NCI-H1048 (cell line): ENCODE results near the gene NRDC.
"Not testable (repeated sequence)": the region's sequence is repeated elsewhere in the genome, so short reads cannot be mapped to it uniquely, and the experiment has no call there.

ENCODE experiments used
- DNase-seq: peaks from one replicate; lab custom pipeline; 2025; lab: John Stamatoyannopoulos, UW

NRDC gene

DNA sequence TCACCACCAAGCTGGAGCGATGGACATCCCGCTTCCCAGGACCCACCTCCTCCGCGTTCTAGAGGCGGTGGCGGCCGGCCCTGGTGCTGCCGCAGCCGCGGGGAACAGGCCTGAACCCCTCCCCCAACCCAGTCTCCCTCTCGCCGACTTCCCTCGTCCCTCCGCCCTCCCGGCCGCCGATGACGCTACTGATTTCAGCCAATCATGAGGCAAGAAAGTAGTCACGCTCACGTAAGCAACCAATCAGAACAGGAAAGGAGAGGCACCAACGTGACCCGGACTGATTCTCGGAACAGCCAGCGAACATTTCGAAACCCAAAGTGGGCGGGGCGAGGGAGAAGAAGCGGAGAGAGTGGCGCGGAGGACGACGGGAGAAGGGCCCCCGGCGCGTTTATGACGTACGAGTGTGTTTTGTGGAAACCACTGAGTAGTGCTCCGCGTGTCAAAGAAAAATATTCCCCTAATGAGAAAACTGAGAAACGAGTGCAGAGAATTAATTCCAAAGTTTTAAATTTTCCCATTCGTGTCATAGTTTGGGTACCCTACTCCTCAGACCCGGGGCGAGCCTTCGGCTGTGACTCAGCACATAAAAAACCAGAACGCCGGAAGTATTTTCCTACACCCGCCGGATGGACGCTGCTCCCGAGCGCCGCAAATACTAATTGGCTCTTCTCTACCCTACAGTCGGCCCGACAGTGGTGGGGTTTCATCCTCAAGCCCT lies at the start of gene NRDC:
Gene NRDC (minus strand): TSS at position 112 of the 721 bp plus-strand sequence. CDS start 112 bp downstream, outside the sequence.
- DNase-seq = peak; percentile 99

GRCh38 chr1:51927029-51927428 lies 48.5 kb upstream of the NRDC start:
- no peak for DNase-seq

DNA sequence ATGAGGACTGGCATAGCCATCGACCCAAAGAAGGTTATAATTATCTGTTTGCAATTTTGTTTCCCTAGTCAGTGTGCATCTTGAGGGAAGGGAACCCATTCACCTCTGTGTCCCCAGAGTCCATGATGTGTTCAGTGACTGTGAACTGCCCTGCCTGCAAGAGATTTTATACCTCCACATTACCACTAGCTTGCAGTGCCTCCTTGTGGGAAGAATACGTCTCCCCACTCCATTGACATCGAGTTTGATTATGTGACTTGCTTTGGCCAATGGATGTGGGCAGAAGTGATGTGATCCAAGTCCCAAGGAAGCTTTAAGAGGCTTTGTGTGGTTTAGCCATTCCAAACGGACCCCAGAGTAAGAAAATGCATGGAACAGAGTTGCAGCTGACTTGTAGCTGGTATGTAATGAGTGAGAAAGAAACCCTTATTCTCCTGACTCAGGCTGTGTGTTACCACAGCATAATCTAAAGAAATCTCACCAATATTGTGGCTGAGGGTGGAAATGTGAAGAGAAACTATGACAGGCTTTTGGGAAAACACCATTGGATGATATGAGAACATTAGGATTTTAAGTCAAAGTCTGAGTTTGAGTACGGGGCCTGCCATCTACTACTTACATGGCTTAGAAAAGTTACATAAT lies 47.8 kb upstream of the NRDC start:
- no peak for DNase-seq

- DNase-seq = no peak
Observed at GRCh38 chr1:51924455-51924854, 45.9 kb upstream of the NRDC start.

DNA sequence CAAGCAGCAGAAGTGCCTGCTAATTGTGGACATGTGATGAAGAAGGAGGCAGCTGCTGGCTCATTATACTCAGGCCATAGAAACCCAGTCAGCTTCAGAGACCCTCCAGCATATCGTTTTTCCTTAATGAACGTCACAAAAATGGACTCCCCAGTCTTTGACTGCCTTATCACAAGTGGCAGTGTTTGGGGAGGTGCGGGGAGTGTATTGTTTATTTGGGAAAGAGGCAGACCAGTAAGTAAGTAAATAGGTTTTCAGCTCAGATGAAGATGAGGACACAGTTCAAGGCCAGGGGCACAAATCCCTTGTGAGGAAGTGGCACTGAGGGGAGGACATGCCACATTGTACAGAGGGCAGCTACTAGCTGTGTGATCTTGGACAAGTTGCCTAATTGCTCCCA lies 43.5 kb upstream of the NRDC start:
- DNase-seq = no peak

- DNase-seq = no peak
Observed at GRCh38 chr1:51920130-51920529, 41.6 kb upstream of the NRDC start.

GRCh38 chr1:51919684-51920083 lies 41.2 kb upstream of the NRDC start:
- no peak for DNase-seq

DNA sequence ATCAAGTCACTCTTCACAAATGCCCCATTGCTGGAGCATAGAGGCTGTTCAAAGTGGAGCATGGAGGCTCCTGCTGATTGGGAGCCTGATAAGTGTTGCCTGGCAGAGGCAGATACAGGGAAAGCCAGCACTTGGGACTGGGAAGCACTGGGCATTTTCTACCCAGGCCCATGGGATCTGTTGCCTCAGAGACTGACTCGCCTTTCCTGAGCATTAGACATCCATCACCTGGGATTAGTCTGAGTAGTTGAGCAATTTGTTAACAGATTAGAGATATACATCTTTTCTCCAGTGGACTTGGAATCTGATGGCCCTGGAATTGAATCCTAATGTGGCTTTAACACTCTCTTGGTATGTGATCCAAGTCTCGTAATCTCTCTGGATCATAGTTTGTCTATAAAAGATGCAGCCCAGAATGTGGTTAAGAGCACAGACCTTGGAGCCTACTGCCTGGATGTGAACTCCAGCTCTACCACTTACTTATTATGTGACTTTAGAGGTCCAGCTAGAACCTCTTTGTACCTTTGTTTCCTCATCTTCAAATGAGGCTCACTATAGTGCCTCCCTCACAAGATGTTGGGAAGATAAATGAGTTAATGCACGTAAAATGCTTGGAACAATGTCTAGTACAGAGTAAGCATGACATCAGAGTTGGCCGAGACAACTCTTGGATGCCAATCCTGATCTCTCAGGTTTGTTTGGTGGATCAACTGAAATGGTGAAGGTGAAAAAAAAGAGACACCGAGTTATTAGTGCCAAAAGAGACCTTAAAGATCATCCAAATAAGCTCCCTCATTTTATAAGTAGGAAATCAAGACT lies 38.3 kb upstream of the NRDC start:
- DNase-seq = no peak

DNA sequence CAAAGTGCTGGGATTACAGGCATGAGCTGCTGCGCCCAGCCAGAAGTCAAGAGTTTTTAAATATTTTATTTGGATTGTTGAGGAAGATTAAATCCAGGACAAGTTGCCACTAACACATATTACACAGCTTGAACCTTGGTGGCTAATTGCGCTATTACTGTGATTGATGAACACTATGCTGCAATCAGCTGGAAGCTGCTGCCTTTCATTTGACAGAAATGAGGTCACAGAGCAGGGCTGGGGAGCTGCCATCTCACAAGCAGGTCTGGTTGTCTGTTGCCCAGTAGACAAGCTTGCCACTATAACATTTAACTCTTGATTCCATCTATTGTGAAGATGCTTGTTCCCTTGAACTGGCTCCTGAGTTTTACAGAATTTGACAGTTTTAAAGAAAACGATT lies 37.4 kb upstream of the NRDC start:
- no peak for DNase-seq

- DNase-seq = no peak
Observed at GRCh38 chr1:51912881-51913280, 34.4 kb upstream of the NRDC start.

- no peak for DNase-seq
Observed at GRCh38 chr1:51910221-51911000, 31.9 kb upstream of the NRDC start.

GRCh38 chr1:51908499-51908898 lies 30.0 kb upstream of the NRDC start:
- no peak for DNase-seq

DNA sequence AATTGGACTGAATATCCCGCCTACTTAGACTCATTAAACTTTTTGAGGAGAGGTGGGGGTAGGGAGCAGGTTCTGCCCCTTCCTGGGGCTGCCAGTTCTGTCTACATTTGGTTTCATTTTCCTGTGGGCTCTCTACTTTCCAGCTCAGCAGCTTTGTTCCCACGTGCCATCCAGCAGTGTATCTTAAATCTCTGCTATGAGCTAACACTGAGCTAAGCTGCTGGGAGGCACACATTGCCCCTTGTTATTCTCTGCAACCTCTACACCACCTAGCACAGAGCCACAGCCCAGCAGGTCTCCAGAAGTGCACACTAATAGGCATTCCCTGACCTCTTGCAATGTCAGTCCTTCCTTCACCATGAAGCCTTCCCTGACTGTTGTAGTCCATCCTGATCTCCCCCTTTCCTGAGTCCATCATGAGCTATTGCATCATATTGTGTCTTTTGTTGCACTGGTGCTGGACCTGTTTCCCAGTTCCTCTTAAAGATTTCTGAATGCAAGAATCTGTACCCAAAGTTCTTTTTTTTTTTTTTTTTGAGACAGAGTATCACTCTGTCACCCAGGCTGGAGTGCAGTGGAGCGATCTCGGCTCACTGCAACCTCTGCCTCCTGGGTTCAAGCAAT lies 28.7 kb upstream of the NRDC start:
- no peak for DNase-seq

DNA sequence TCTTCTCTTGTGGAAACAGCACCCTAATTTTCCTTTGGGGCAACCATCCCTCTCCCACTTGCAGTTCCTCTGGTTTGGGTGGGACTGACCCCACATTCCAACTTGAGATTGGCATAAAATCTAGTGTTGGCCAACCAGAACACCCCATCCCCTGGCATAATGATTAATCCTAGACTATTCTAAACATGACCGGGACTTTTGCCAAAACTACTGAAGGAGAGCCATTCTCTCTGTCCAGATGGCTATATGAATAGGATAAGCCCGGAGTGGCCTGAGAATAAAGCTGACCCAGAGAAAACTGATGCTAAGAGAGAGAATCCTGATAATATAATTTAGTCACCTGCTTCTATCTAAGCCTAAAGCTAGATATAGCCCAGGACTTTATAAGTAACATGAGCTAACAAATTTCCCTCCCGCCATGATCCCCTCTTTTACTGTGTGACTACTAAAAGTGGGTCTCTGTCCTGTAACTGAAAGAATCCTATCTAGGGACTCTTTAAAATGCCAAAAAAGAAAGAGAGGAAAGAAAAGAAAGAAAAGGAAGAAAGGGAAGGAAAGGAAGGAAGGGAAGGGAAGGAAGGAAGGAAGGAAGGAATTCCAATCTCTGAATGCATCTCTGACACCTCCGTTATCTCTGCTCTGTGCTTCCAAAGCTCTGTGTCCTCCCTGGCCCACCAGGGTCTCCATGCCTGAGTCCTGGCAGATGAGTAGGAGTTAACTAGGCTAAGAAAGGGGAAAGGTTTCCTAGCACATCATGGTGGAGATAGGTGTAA lies 28.0 kb upstream of the NRDC start:
- no peak for DNase-seq

DNA sequence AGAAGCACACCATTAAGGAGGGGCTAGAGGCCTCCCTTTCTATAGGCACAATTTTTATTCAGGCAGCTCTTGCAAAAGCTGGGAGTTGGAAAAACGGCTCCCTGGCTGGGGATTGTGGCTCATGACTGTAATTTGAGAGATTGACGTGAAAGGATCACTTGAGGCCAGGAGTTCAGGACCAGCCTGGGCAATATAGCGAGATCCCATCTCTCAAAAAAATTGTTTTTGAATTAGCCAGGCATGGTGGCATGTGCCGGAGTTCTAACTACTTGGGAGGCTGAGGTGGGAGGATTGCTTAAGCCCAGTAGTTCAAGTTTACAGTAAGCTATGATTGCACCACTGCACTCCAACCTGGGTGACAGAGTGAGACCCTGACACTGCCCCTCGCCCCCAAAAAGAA lies 23.9 kb upstream of the NRDC start:
- no peak for DNase-seq

DNA sequence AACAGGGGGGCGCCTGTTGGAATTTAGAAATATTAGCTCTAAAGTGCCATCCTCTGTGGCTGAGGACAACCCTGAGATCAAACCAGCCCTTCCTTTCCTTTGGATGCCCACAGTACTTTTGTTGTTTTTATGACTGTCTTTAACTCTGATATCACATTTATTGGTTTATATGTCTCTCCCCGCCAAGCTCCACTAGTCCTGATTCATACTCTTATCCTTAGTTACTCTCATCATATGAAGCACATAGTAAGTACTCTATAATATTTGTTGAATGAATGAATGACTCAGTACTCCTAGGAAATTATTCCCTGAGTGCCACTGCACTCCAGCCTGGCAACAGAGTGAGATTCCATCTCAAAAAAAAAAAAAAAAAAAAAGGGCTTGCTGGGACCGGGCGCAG lies 22.6 kb upstream of the NRDC start:
- DNase-seq = no peak

DNA sequence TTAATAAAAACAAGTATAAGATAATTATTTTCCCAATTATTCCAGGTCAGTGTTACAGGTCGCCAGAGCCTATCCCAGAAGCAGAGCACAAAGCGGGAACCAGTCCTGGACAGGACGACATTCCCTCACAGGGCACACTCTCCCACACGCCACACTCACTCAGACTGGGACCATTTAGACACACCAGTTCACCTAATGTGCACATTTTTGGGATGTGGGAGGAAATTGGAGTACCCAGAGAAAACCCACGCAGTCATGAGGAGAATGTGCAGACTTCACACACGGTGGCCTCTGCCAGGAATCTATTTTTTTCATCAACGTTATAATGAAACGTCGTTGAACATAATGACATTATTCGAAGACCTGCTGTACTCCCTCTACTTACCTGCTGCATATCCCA lies 20.5 kb upstream of the NRDC start:
- DNase-seq = no peak

GRCh38 chr1:51898090-51898734 lies 19.7 kb upstream of the NRDC start:
- DNase-seq = no peak

DNA sequence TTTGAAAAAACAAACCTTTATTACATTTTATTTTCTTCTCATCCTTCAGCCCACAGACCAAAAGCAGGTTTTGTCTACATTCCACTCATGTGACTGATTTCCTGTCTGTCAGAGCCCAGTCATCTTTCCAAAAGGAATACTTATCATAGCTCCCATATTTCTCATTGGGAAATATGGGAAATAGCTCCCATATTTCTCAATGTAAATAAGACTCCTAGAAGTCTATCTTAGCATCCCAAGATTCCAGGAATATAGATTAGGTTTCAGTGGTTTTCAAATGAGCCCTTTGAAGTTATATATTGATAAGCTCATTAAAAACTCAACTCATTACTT lies 19.1 kb upstream of the NRDC start:
- DNase-seq = no peak

- DNase-seq = not testable (repeated sequence)
Observed at GRCh38 chr1:51894748-51895147, 16.2 kb upstream of the NRDC start.

DNA sequence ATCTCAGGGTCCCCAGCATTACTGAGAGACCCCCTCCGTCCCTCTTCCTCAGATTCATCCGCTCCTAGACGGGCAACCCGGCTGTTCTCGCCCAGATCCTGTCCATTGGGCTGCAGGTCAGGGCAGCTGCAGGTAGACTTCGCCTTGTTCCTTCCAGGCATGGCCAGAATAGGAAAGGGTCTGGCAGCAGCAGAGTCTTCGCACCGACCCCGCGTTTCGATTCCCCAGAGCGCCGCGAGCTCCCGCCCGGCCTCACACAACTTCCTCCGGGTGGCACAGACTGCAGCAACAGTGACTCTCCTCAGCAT lies 265 bp downstream of the NRDC start:
- DNase-seq = no peak
